ENCODE results near the gene MACROD2.
"Not testable (repeated sequence)": the region's sequence is repeated elsewhere in the genome, so short reads cannot be mapped to it uniquely, and the experiment has no call there.

The MACROD2 gene

DNA sequence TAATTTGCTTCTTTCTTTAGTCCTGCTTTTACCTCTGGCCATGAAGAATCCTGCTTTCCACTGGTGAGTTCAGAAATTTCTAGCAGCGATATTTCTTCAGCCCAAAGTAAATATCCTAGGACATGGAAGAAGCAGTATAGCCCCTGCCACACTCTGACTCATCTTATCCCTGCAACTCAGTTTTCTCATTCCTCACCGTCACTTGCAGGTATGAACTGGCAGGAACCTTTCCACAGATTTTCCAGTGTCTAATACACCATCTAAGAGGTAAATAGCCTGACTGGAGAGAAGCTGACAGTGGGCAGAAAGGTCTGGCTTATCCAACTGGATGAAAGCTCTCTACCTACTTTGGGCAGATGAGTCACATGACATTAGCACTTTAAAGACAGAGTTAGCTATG is 1158.8 kb downstream of the MACROD2 start:
- FAIRE-seq: no peak

DNA sequence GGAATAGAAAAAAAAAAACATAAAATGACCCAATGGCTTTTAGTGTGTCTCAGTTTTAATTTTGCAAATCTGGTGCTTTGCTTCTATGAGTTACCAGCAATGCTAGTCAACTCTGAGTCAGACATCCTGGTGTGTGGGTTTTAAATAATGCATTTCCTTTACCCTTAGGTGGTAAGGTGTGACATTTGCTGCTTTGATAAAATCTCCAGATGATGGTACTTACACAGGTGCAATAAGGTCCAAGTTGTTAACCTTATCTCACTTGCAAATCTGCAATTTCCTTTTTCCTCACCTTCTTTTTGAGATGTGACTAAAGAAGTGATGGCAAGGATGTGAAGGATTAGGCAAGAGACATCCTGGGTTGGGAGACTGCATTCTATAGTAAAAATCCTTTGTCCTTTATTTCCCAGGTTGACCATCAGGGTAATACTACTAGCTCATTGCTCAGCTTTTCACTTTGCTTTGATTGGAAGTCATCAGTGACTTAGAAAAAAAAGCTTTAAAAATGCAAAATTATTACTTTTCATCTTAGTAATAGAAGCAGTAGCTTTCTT is 1160.6 kb downstream of the MACROD2 start:
- FAIRE-seq: no peak

DNA sequence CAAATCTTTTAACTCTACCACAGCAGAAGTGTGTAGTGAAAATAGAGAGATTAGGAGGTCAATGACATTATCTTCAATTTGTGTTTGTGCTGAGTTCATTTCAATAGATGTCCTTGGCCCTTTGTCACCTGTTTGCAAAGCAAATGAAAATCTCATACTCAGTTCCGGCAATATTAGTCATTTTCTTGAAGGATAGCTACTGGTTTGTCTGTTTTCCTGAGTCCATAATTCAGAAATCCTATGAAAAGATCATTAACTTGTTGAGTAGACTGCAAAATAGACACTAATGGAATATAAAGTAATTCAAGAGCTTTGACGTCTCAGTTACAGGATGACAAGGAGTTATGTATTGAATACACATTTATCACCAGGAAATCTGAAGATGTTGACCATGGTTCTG is 1163.2 kb downstream of the MACROD2 start:
- no peak for FAIRE-seq

DNA sequence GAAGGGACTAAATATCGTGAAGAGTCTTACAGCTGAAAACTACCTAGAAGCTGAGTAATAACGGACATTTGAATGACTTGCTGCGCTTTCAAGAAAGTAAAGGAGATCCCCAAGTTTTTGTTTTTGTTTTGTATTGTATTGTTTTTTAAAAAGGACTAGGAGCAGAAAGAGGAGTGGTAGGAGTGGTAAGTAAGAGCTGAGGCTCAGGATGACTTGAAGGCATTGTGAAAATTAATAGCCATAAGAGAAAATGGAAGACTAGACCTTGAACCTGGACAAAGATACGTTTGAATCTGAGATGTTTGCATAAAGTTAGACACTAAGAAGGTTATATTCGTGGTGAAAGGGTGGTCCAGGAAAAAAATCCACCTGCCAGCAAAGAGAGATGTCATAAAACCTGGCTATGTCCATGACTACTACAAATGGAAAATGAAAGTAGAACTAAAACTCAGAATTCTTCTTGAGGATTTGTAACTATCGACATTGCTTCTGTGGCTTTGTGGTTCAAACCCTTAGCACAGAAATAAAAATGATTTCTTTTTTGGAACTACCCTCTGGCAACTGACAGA is 1166.8 kb downstream of the MACROD2 start:
- FAIRE-seq: no peak

DNA sequence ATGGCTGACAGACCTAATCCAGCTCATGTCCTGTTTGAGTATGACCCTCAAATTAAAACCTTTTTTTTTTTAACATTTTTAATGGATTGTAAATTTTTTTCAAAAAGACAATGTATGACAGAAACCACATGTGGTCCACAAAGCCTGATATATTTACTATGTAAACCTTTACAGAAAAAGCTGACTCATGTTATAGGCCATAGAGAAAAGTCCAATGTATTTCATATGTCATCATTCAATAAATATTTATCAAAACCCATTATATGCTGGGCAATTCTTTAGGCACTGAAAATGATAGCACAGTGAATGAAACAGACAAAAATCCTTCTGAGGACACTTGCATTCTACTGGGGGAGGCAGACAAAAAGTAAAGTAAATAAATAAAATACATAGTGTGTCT is 1168.3 kb downstream of the MACROD2 start:
- FAIRE-seq: no peak

DNA sequence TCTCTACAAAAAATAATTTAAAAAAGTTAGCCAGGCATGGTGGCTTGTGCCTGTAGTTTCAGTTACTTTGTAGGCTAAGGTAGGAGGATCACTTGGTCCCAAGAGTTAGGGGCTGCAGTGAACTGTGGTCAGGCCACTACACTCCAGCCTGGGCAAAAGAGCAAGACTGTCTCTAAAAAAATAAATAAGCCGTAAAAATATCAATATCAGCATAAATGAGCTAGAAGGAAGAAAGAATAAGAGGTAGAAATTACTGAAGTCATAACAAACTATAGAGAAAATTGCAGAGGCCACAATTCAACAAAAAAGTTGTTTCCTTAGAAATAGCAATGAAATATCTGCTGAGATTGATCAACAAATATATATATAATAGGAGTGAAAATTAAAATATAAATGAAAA is 1169.4 kb downstream of the MACROD2 start:
- FAIRE-seq: no peak

DNA sequence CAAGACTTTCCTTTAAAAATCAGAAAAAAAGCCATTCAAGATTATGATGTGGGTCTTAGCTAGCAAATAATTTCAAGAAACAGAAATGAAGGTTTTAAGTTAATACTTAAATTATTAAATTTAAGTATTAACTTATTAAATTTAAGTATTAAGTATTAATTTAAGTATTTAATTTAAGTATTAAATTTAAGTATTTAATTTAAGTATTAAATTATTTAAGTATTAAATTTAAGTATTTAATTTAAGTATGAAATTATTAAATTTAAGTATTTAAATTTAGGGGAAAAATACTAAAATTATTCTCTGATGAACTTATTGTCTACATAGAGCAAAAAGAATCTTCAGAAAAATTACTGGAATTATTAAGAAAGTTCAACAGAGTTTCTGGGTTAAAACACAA is 1171.4 kb downstream of the MACROD2 start:
- FAIRE-seq: peak; percentile 95

DNA sequence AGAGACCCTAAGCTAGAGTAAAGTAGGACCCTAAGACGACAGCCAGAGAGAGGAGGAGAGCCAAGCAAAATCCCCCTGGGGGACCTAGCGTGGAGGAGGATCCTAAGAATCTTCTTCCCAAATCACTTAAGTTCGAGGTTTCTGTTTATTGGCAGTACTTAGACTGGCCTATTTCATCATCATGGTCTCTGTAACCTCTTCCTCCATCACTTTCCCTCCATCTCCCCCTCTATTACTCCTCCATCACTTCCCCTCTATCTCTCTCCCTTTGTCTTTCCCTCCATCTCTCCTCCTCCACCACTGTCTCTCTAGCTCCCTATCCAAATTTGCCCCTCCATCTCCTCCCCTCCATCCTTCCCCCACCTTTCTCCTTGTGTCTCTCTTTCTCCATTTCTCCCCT is 1175.7 kb downstream of the MACROD2 start:
- FAIRE-seq: no peak

DNA sequence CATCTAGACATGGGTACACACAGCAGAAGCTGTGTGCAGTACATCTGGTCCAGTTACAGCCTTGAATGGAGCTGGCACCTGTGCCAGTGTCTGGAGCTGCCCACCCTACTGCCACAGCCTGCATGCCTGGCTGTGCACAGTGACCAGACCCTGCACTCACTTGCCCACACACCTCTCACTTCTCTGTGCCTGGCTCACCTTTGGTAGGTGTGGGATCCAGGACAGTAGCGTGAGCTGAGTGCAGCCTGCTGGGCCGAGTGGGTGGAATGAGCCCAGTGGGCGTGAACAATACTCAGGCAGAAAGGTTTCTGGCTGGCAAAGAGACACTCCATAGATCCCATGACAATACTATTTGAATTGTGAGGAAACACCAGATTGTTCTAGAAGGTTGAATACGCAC is 1181.6 kb downstream of the MACROD2 start:
- FAIRE-seq: no peak

DNA sequence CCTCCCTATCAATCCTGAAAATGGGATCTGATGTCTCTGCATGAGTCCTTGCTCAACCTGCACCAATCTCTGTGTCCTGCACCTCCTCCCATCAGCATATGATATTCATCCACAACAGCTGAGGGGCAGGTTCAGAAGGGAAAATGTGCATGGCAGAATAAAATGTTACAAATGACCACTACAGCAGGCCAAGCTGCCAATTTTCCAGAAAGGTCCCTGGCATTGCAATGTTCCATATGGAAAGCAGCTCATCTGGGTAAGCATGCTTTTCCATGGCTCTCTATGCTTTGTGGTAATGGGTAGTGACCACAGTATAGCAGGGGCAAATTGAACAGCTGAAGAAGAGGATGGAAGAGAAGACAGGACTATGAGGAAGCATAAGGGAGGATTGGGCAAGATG is 1183.3 kb downstream of the MACROD2 start:
- no peak for FAIRE-seq

DNA sequence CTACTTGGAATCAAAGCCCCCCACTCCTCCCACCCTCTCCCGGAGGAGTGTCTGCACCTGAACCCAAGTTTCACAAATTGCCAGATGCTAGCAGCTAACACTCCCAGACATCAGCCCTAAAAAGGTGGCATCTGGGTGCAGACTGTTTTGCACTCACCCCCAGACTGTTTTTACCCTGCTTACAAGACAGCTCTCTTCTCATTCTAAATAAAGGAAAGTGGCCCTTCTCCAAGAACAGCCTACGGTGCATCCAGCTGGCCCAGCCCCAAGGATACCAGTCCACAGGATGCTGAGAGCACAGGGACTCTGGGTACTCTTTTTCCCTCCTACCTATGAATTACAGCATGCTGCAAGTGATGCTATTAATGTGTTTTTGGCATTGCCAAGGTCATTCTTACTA is 1184.1 kb downstream of the MACROD2 start:
- no peak for FAIRE-seq

DNA sequence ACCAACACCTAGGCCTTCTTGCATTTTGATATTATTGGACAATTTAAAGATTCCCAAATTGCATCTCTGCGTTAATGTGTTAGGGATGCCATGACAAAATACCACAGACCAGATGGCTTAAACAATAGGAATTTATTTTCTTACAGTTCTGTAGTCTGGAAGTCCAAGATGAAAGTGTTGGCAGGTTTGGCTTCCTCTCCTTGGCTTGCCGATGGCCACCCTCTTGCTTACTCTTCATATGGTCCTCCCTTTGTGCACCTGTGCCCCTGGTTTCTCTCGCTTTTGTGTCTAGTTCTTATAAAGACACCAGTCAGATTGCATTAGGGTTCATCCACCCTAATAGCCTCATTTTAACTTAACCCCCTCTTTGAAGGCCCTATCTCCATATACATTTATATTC is 1184.5 kb downstream of the MACROD2 start:
- FAIRE-seq: no peak

DNA sequence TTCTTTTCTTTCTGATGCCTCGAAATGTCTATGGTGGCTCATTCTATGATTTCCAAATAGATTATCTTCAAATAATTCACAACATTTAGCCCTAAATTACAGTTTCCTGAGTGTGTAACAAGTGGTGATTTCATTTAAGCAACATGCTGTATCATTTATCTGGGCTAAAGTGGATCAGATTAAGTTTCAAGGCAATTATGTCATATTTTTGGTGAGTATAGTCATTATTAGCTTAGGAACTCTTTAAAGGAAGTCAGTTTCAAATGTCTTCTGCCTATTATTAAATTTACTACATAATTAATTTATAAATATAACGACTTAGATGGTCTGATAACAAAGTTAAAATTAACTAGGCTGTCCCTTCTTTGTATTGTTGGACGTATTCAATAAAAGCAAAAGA is 1190.0 kb downstream of the MACROD2 start:
- no peak for FAIRE-seq

DNA sequence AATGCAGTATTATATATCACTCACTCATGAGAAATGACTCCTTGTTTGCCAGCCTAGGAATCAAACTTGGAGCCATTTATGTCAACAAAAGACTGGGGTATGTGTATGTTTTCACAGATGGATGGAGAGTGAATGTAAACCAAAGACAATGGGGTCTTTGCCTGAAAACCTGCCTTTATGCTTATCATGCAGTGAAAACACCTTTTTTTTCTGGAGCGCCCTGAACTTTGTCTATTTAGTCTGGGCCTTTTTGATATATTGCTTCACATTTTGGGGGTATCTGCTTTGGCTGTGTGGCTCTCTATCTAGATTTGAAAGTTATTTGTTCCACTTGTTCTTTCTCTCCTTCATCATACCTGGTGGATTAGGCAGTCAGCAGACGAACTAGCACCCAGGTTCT is 1190.6 kb downstream of the MACROD2 start:
- FAIRE-seq: no peak

DNA sequence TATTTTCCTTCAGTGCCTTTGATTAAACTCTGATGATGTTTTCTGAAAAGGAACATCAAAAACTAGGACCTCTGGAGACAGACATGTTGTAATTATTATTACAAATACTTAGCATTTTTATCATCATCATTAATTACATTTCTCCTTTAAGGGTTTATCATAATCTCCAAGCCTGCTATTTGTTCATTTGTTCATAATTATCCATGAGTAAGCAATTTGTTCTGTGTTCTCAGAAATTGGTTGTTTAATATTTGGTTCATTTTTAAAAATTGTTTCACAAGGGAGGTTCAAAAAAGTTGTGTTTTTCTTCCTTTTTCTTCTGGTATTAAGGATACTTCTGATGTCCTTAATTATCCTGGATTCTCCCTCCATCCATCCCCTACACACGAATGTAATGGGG is 1192.3 kb downstream of the MACROD2 start:
- no peak for FAIRE-seq

DNA sequence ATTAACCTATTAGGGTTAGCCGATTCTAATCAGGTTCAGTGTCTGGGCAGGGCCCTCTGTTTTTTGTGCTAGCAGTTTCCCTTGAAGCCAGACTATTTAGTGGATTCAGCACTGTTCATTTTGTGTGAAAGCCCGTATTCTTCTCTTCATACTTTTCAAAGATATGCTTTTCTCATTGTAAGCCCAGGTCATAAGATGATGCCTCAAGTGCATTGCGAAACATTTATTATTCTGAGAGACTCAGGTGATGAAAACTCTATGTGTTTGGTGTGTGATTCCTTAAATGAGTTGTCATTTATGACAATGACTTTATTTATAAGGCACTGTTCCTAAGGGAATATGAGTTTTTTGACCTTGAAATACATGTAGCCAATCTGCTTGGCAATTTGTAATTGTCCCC is 1193.1 kb downstream of the MACROD2 start:
- no peak for FAIRE-seq

DNA sequence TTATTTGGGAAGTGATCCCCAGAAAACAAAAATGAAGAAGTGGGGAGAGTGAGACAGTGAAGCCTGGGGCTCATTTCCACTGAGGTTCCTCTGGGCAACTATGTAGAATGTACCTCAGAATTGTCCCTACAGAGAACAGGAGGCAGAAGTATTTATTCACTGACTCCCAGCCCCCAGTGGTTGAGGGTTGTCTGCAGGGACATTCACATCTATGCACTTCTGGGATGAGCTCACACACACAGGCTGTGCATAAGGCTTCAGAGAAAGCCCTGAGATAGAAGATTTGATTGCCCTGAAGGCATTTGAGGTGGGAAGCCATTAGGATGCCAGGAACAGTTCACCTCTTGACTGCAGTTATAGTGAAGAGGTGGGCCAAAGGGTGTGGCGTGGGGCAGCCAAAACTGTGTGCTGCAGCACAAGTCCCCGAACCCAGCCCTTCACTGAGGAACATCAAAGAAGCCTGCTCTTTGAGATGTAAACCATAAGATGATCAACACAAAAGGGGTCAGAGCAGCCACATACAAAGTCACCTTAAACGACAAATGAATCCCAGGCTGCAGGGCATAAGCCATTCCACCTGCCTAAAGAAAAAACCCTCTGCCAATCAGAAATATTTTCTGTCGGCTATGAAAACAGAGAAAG is 1195.9 kb downstream of the MACROD2 start:
- no peak for FAIRE-seq

DNA sequence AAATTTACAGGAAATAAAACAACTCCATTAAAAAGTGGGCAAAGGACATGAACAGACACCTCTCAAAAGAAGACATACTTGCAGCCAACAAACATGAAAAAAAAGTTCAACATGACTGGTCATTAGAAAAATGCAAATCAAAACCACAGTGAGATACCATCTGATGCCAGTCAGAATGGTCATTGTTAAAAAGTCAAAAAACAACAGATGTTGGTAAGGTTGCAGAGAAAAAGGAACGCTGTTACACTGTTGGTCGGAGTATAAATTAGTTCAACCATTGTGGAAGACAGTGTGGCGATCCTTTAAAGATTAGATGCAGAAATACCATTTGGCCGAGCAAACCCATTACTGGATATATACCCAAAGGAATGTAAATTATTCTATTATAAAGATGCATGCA is 1200.1 kb downstream of the MACROD2 start:
- no peak for FAIRE-seq

DNA sequence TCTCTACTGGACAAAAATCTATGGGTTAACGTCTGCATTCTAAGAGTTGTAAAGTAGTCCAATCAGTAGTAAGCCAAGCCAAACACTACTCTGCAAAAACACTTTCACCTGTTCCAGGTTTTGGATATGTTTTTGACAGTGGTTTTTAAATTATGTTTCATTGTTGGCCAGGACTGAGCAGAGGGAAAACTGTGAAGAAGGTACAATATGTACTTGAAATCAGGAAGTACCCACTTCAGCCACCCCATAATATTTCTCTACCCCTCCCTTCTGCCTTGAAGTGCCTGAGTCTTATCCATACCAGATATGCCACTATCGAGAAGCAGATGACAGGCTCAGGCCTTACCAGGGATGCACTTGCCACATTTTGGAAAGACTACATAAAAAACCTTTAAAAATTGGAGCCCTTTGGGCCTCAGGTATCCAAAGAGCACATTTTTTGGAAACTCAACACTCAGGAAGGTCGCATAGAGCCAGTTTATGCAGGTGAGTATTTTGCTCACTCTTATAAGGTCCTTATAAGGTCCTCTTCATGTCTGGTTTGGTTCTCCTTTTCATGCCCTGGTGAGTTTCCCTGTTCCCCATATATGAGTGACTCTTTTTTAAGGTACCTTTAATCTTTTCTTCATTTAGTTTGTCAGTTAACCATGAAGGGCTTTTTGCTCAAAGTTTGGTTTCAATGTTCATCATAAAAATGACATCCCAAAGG is 1201.4 kb downstream of the MACROD2 start:
- FAIRE-seq: no peak

DNA sequence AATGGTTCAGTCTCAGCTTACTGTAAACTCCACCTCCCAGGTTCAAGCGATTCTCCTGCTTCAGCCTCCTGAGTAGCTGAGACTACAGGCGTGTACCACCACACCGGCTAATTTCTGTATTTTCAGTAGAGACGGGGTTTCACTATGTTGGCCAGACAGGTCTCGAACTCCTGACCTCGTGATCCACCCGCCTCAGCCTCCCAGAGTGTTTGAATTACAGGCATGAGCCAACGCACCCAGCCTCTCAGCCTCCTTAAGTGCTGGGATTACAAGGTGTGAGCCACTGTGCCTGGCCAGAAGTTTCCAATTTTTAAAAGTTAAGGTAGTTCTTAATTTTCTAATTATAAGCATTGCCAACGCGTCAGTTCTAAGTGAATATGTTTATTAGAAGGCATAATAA is 1202.7 kb downstream of the MACROD2 start:
- FAIRE-seq: not testable (repeated sequence)

DNA sequence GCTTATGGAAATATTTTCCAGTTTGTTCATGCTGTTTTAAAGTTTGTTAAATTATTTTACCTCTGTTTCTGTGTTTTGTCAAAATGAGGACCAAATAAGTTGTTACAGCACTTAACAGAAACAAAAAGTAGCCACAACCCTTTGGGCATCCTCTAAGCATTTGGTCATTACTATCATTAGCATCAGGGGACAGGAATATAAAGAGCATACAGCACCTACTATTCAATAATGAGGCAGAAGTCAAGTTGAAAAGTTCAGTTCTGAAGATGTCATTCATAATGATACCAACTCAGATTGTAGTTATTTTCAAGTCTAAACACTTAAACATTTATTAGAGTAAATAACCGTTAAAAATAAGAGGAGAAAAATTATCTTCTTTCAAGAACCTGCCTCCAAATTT is 1204.4 kb downstream of the MACROD2 start:
- FAIRE-seq: no peak

DNA sequence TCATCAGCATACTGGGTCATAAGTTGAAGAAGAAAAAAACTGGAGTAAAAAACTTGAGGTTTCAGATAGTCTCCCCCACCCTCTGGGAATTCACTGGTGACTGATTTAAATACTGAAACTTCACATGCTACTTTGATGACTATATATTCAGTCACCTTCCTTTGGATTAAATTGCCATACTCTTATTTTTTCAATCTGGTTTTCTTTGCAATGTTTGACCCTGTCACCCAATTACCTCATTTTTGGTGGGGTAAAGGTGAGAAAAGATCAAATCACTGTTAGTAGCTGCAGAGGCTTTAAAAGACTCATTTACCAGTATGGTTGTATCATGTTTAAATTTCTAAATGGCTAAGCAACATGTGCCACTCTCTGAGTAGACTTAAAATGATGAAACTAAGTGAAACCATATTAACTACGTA is 1204.8 kb downstream of the MACROD2 start:
- no peak for FAIRE-seq

DNA sequence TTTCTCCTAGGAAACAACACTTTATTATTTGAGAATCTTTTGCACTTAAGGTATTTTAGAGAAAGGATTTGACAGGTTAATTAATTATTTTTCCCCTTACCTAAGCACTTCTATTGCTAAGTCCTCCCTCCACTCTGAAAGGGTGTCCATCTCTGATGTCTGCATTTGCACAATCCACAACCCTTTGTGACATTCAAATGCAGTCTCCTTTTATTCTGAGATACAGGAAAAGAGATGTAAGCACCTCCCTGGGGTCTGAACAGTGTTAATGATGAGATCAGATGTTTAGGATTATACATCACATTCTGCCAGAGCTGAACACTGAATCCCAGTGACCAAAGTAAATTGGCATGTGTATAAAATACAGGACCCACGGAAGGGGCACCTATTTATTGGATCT is 1206.3 kb downstream of the MACROD2 start:
- FAIRE-seq: no peak

DNA sequence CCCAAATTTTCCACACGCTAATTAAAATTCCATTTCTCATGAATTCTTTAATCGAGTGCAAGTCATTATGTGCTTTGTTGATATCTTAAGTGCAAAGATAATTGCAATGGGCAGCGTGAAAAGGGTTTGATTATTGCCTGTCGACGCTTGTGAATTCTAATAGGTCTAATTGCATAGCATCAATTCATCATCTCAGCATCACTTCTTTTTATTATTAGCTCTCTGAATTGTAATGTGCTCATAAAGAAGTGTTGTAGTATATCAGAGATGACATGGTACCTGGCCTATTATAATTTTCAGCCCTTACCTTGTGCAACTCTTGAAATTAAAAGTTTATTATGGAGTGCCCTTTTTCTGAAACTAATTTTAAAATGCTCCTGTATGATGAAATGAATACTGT is 1208.9 kb downstream of the MACROD2 start:
- FAIRE-seq: no peak

All from G401.6 (cell line).